HepG2 (cell line): ENCODE data around the gene MTMR4. TPM values are rescaled to one million over a fixed set of nuclear protein-coding genes. Genes with fewer than 3 reads are reported as not detected.

ENCODE experiments used
- ATAC-seq: fragments of 200-7000 bp; cut with Tn5 transposase; 3 replicates; pipeline ENCODE4 v1.9.1; 2020; ENCODE audit warnings: mild to moderate bottlenecking, moderate library complexity
- BruUV-seq: library from RNA; stranded (reverse); fragments of 400-500 nt; replicated peaks from 2 replicates; lab custom pipeline; 2021; lab: Mats Ljungman, UMichigan
- CTCF ChIA-PET: fragments of 300-600 bp; formaldehyde crosslinking; extraction: SDS; loops from one replicate; lab custom pipeline; 2021; ENCODE audit warnings: low total read pairs, inconsistent platforms, low intra/inter-chr PET ratio; lab: Yijun Ruan, JAX
- POLR2A ChIA-PET: fragments of 350-600 bp; sonication (Branson Sonifier 250); formaldehyde crosslinking; loops from one replicate; lab custom pipeline; 2020; ENCODE audit warnings: antibody characterized with exemption, inconsistent platforms; lab: Yijun Ruan, JAX
- DNase-seq: peaks from one replicate; pipeline ENCODE4 v3.0.0-alpha.2; 2015; ENCODE audit warnings: low spot score
- FAIRE-seq: peaks from 3 replicates; lab custom pipeline; 2011; peaks lifted over from hg19 to GRCh38; lab: Jason Lieb, UNC
- H2AFZ ChIP-seq: one replicate; pipeline ENCODE4 v1.6.1; 2011; ENCODE audit warnings: low read length, inconsistent platforms
- H3K27ac ChIP-seq: fragments of 300-600 bp; 3 replicates; pipeline ENCODE4 v1.8.0; 2011; ENCODE audit warnings: mixed run types, mild to moderate bottlenecking, mixed read lengths, low read length, inconsistent platforms; ENCODE audit not compliant: insufficient read depth; ENCODE audit errors: extremely low read length
- H3K27me3 ChIP-seq, 2 experiments: fragments of 200-600 bp in 1 of 2; 2 replicates in 1 of 2; 3 replicates in 1 of 2; pipeline versions ENCODE4 v1.6.0 to v1.8.0; 2011; ENCODE audit warnings: low read length in 2 of 2, mild to moderate bottlenecking in 2 of 2, moderate library complexity in 2 of 2, inconsistent platforms in 1 of 2; ENCODE audit not compliant: insufficient read depth in 2 of 2, control insufficient read depth in 1 of 2
- H3K36me3 ChIP-seq, 2 experiments: fragments of 200-600 bp in 1 of 2; replicated peaks in 1 of 2; 2 replicates in 1 of 2; 3 replicates in 1 of 2; pipeline versions ENCODE4 v1.5.1 to v1.8.0; 2011; ENCODE audit warnings: low read length in 2 of 2, inconsistent platforms in 1 of 2; ENCODE audit not compliant: insufficient read depth in 2 of 2, control insufficient read depth in 1 of 2
- H3K4me1 ChIP-seq: 2 replicates; pipeline ENCODE4 v1.5.1; 2012; ENCODE audit warnings: low read length, inconsistent platforms; ENCODE audit not compliant: insufficient read depth
- H3K4me2 ChIP-seq: 2 replicates; pipeline ENCODE4 v1.6.0; 2011; ENCODE audit warnings: low read depth, low read length, inconsistent platforms
- H3K4me3 ChIP-seq, 3 experiments: fragments of 200-600 bp in 1 of 3; sonication (generic), shearing (Covaris generic) in 1 of 3; replicated peaks in 1 of 3; 2 replicates each; pipeline ENCODE4 v1.5.1; 2011 to 2016; ENCODE audit warnings: low read length in 3 of 3, inconsistent platforms in 2 of 3, low read depth in 2 of 3, mild to moderate bottlenecking in 2 of 3, control low read depth in 1 of 3, mixed read lengths in 1 of 3; ENCODE audit not compliant: insufficient read depth in 1 of 3
- H3K79me2 ChIP-seq: one replicate; pipeline ENCODE4 v1.6.1; 2011; ENCODE audit warnings: low read length, inconsistent platforms; ENCODE audit not compliant: insufficient read depth
- H3K9ac ChIP-seq: 2 replicates; pipeline ENCODE4 v1.6.0; 2011; ENCODE audit warnings: mild to moderate bottlenecking, low read depth, low read length, inconsistent platforms; ENCODE audit not compliant: insufficient read depth
- H3K9me3 ChIP-seq: 2 replicates; pipeline ENCODE4 v1.5.1; 2012; ENCODE audit warnings: mild to moderate bottlenecking, low read length
- H4K20me1 ChIP-seq: 2 replicates; pipeline ENCODE4 v1.6.0; 2011; ENCODE audit warnings: inconsistent platforms, mild to moderate bottlenecking, low read length, moderate library complexity; ENCODE audit not compliant: insufficient read depth
- AHR ChIP-seq: IDR thresholded peaks from 2 replicates; pipeline ENCODE4 v1.6.1; 2018; ENCODE audit warnings: missing genetic modification reagents, missing compliant biosample characterization
- CEBPB ChIP-seq: IDR thresholded peaks from 2 replicates; pipeline ENCODE4 v1.6.1; 2011; ENCODE audit warnings: low read depth, low read length, improper control_type of control experiment, borderline replicate concordance
- CREB1 ChIP-seq, 2 experiments: fragments of 450-650 bp in 1 of 2; IDR thresholded peaks; 2 replicates each; pipeline ENCODE4 v1.6.1; 2016 to 2017; ENCODE audit warnings: control low read depth in 1 of 2, mild to moderate bottlenecking in 1 of 2, missing compliant biosample characterization in 1 of 2, missing genetic modification characterization in 1 of 2
- KLF6 ChIP-seq: IDR thresholded peaks from 2 replicates; pipeline ENCODE4 v1.8.0; 2016; ENCODE audit warnings: missing biosample characterization, missing genetic modification reagents
- TEF ChIP-seq: sonication (generic); formaldehyde crosslinking; IDR thresholded peaks from 2 replicates; pipeline ENCODE4 v1.5.0; 2020; ENCODE audit warnings: missing genetic modification reagents
- WGBS: methylation state at CpG from one replicate; pipeline ENCODE4 v1.1.6; 2017; ENCODE audit warnings: low lambda C conversion rate; 5-methylcytosine and 5-hydroxymethylcytosine counted together
- in situ Hi-C: cut with HindIII; loops from 2 replicates; pipeline ENCODE4 v1.10.0; 2017; ENCODE audit warnings: low pct_unique_long_range_greater_than_20kb; ENCODE audit not compliant: extremely low pct_ligation_motif_present
- intact Hi-C: fragments of 100-400 bp; cut with micrococcal nuclease; formaldehyde crosslinking; loops from one replicate; pipeline ENCODE4 v1.10.0; 2022; ENCODE audit not compliant: unreplicated experiment
- polyA plus RNA-seq, 8 experiments: library from polyadenylated mRNA; depleted of rRNA in 3 of 8; stranded (reverse) in 7 of 8; unstranded in 1 of 8; fragments of >200 nt; fragmentation: Illumina TruSeq in 4 of 8; extraction: Trizol in 4 of 8; gene quantifications; 2 replicates each; pipeline versions ENCODE4 v1.2.1 to v1.2.3, GENCODE V29; 2011 to 2016; ENCODE audit warnings: low read depth in 4 of 8, missing spikeins in 1 of 8, mixed read lengths in 1 of 8; ENCODE audit not compliant: insufficient read depth in 1 of 8
- total RNA-seq, 5 experiments: library from RNA; depleted of rRNA; stranded (reverse); fragments of >200 nt; fragmentation: Illumina TruSeq; extraction: Trizol; gene quantifications; 2 replicates each; pipeline ENCODE4 v1.2.3, GENCODE V29; 2016; ENCODE audit warnings: low read depth in 1 of 5

MTMR4 gene
- total and polyA plus RNA-seq, 2 of the 13 experiments (the other 11 are each of a cell fraction or from before 2014, with no cell fraction given) = 62.5 to 65.1 TPM

- Histone ChIP-seq H3K4me3 (no peak overlapping the region), H3K4me2 (no peak overlapping the region), H3K79me2 (no peaks in the 10 kb centered on the region), H3K9me3 (no peaks in the 10 kb centered on the region), H3K36me3 (no peaks in the 10 kb centered on the region), H3K27me3 (no peaks in the 10 kb centered on the region; a peak in 1 of 5 replicates), H3K4me1 (no peaks in the 10 kb centered on the region), H3K9ac (no peak overlapping the region), H3K27ac (no peak overlapping the region), H4K20me1 (no peaks in the 10 kb centered on the region), H2AFZ (no peak overlapping the region)
- no peak for ATAC-seq
- BruUV-seq = no TSS peak
- DNase-seq = no peak
- TF ChIP-seq KLF6 (CRISPR knock-in tag) (no peak), AHR (CRISPR knock-in tag) (no peak), CREB1 (IDR thresholded peaks at IDR 0.05) (0 out of 2 replicates have a peak, but pooled peaks have one; percentile 1), CREB1 (CRISPR knock-in tag; IDR thresholded peaks at IDR 0.05) (no peak)
- ChIA-PET POLR2A (no interaction called here), CTCF (no interaction called here)
- in situ Hi-C loops = no loop called here
- intact Hi-C loops = no loop called here
- no peak for FAIRE-seq
Measured at GRCh38 chr17:58475985-58476384, 38.5 kb downstream of the MTMR4 start.

DNA sequence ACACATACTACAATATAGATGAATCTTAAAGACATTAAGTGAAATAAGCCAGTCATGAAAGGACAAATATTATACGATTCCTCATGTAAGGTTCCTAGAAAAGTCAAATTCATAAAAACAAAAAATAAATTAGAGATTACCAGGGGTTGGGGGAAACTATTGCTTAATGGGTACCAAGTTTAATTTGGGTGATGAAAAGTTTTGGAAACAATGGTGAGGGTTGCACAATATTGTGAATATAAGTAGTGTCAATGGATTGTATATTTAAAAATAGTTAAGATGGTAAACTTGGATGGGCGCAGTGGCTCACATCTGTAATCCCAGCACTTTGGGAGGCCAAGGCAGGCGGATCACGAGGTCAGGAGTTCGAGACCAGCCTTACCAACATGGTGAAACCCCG lies 44.1 kb downstream of the MTMR4 start:
- TF ChIP-seq CEBPB (peak; percentile 74), TEF (no peak)
- Histone ChIP-seq H3K4me3 (no peak overlapping the region), H3K4me1 (no peaks in the 10 kb centered on the region), H3K27ac (no peak overlapping the region), H3K79me2 (no peaks in the 10 kb centered on the region), H3K36me3 (no peaks in the 10 kb centered on the region), H3K9ac (no peak overlapping the region), H4K20me1 (no peaks in the 10 kb centered on the region), H3K27me3 (no peaks in the 10 kb centered on the region; a peak in 1 of 5 replicates), H2AFZ (no peak overlapping the region), H3K9me3 (no peaks in the 10 kb centered on the region), H3K4me2 (no peak overlapping the region)
- no peak for DNase-seq
- in situ Hi-C loops (loop anchor here (25.0 kb wide), 1 partner anchor 433 kb away; no protein-coding TSS in a partner anchor), intact Hi-C loops (no loop called here)
- ChIA-PET POLR2A (no interaction called here), CTCF (no interaction called here)
- no peak for ATAC-seq
- no TSS peak for BruUV-seq
- WGBS = 9% methylated on average over 6 of the region's 6 CpGs
- no peak for FAIRE-seq
